K562 (cell line): ENCODE results near the gene ARHGAP15. TPM values are rescaled to one million over a fixed set of nuclear protein-coding genes. Genes with fewer than 3 reads are reported as not detected.

Experiments used
- ATAC-seq: fragments of 200-7000 bp; cut with Tn5 transposase; 3 replicates; pipeline ENCODE4 v1.9.1; 2020; ENCODE audit warnings: moderate library complexity
- BruUV-seq: library from RNA; stranded (reverse); fragments of 400-500 nt; replicated peaks from 2 replicates; lab custom pipeline; 2021; lab: Mats Ljungman, UMichigan
- CTCF ChIA-PET: fragments of 300-600 bp; formaldehyde crosslinking; extraction: SDS; loops from one replicate; lab custom pipeline; 2021; ENCODE audit warnings: low intra/inter-chr PET ratio; lab: Yijun Ruan, JAX
- POLR2A ChIA-PET: fragments of 300-600, 350-650 bp; sonication (Branson Sonifier 250); formaldehyde crosslinking; extraction: SDS; loops from one replicate; lab custom pipeline; 2021; ENCODE audit warnings: antibody characterized with exemption, inconsistent platforms; lab: Yijun Ruan, JAX
- DNase-seq, 4 experiments: peaks; one replicate each; pipeline versions ENCODE4 v3.0.0 to v3.0.0-alpha.2; 2011 to 2018; ENCODE audit warnings: low spot score in 3 of 4, mixed read lengths in 3 of 4; ENCODE audit errors: extremely low read depth in 1 of 4
- FAIRE-seq: peaks from 2 replicates; lab custom pipeline; 2011; peaks lifted over from hg19 to GRCh38; lab: Jason Lieb, UNC
- H2AFZ ChIP-seq: 2 replicates; pipeline ENCODE4 v1.6.0; 2011; ENCODE audit warnings: low read depth, low read length, control low read depth, inconsistent platforms
- H3K27ac ChIP-seq: fragments of 200-600 bp; 3 replicates; pipeline ENCODE4 v1.8.0; 2011; ENCODE audit warnings: low read depth, mild to moderate bottlenecking, control low read depth, inconsistent platforms, low read length, moderate library complexity, mixed read lengths; ENCODE audit errors: extremely low read depth
- H3K27me3 ChIP-seq, 2 experiments: fragments of 300-600 bp in 1 of 2; 2 replicates in 1 of 2; 3 replicates in 1 of 2; pipeline versions ENCODE4 v1.6.0 to v1.8.0; 2011; ENCODE audit warnings: inconsistent platforms in 2 of 2, low read length in 2 of 2, mild to moderate bottlenecking in 1 of 2, mixed read lengths in 1 of 2, moderate library complexity in 1 of 2; ENCODE audit not compliant: control insufficient read depth in 2 of 2, insufficient read depth in 2 of 2
- H3K36me3 ChIP-seq: fragments of 300-600 bp; 3 replicates; pipeline ENCODE4 v1.8.0; 2011; ENCODE audit warnings: mild to moderate bottlenecking, low read length, inconsistent platforms; ENCODE audit not compliant: control insufficient read depth, insufficient read depth
- H3K4me1 ChIP-seq, 2 experiments: fragments of 200-600 bp in 1 of 2; replicated peaks in 1 of 2; 2 replicates in 1 of 2; 3 replicates in 1 of 2; pipeline versions ENCODE4 v1.5.1 to v1.8.0; 2011; ENCODE audit warnings: inconsistent platforms in 2 of 2, low read length in 2 of 2, mild to moderate bottlenecking in 1 of 2, mixed read lengths in 1 of 2, moderate library complexity in 1 of 2; ENCODE audit not compliant: control insufficient read depth in 2 of 2, insufficient read depth in 2 of 2
- H3K4me2 ChIP-seq: 2 replicates; pipeline ENCODE4 v1.6.1; 2011; ENCODE audit warnings: low read length, control low read depth, inconsistent platforms, mixed read lengths; ENCODE audit not compliant: insufficient read depth
- H3K4me3 ChIP-seq: fragments of 200-600 bp; sonication (generic), shearing (Covaris generic); 2 replicates; pipeline ENCODE4 v1.5.1; 2016; ENCODE audit warnings: control low read depth, inconsistent platforms
- H3K79me2 ChIP-seq: fragments of 200-600 bp; 3 replicates; pipeline ENCODE4 v1.8.0; 2011; ENCODE audit warnings: low read length, inconsistent platforms; ENCODE audit not compliant: control insufficient read depth, insufficient read depth
- H3K9ac ChIP-seq, 2 experiments: 2 replicates each; pipeline versions ENCODE4 v1.6.0 to v1.6.1; 2011; ENCODE audit warnings: low read depth in 2 of 2, low read length in 2 of 2, control low read depth in 1 of 2, inconsistent platforms in 1 of 2, mild to moderate bottlenecking in 1 of 2, mixed read lengths in 1 of 2; ENCODE audit not compliant: insufficient read depth in 1 of 2
- H3K9me1 ChIP-seq: one replicate; pipeline ENCODE4 v1.6.0; 2011; ENCODE audit warnings: inconsistent platforms, mild to moderate bottlenecking, low read length, moderate library complexity; ENCODE audit not compliant: control insufficient read depth, insufficient read depth
- H3K9me3 ChIP-seq: replicated peaks from 2 replicates; pipeline ENCODE4 v1.5.1; 2011; ENCODE audit warnings: low read depth, low read length, inconsistent platforms; ENCODE audit not compliant: control insufficient read depth, insufficient read depth
- H4K20me1 ChIP-seq: replicated peaks from 2 replicates; pipeline ENCODE4 v1.6.1; 2011; ENCODE audit warnings: low read length, inconsistent platforms, mixed read lengths; ENCODE audit not compliant: control insufficient read depth, insufficient read depth
- HDAC6 ChIP-seq: IDR thresholded peaks from 2 replicates; pipeline ENCODE4 v1.6.1; 2012; ENCODE audit warnings: low read depth, mild to moderate bottlenecking, control low read depth, inconsistent platforms, low read length, moderate library complexity
- HNRNPK ChIP-seq: fragments of 200-400 bp; formaldehyde crosslinking; IDR thresholded peaks from one replicate; pipeline ENCODE4 v1.6.1; 2018; ENCODE audit warnings: mild to moderate bottlenecking, low read depth, low read length; ENCODE audit not compliant: poor library complexity, severe bottlenecking
- KDM1A ChIP-seq, 2 experiments: fragments of 450-650 bp; IDR thresholded peaks; 2 replicates each; pipeline ENCODE4 v1.6.1; 2016; ENCODE audit warnings: mild to moderate bottlenecking in 2 of 2
- RCOR1 ChIP-seq, 2 experiments: IDR thresholded peaks; 2 replicates each; pipeline ENCODE4 v1.6.1; 2012; ENCODE audit warnings: low read depth in 2 of 2, low read length in 2 of 2, borderline replicate concordance in 1 of 2, improper control_type of control experiment in 1 of 2
- SMAD4 ChIP-seq: fragments of 250-450 bp; sonication (Bioruptor Pico); conservative IDR thresholded peaks from 2 replicates; pipeline ENCODE4 v1.8.0; 2021; ENCODE audit warnings: inconsistent platforms, mild to moderate bottlenecking, moderate library complexity
- USF1 ChIP-seq: sonication (generic); formaldehyde crosslinking; IDR thresholded peaks from 2 replicates; pipeline ENCODE4 v1.9.0; 2022; ENCODE audit warnings: mild to moderate bottlenecking, missing genetic modification reagents
- ZNF668 ChIP-seq: fragments of 250-450 bp; sonication (Bioruptor Pico); IDR thresholded peaks from 2 replicates; pipeline ENCODE4 v1.8.0; 2022; ENCODE audit warnings: mild to moderate bottlenecking, inconsistent platforms
- WGBS: fragments of 100-300 bp; shearing (Covaris generic); methylation state at CpG from one replicate; pipeline ENCODE4 v1.1.6; 2016; ENCODE audit warnings: low coverage, mixed read lengths; ENCODE audit not compliant: insufficient coverage; ENCODE audit errors: missing lambda C conversion rate; 5-methylcytosine and 5-hydroxymethylcytosine counted together
- in situ Hi-C: fragments of 300-500 bp; cut with MboI; formaldehyde crosslinking; loops from 4 replicates; pipeline ENCODE4 v1.15.0; 2018; ENCODE audit warnings: inconsistent platforms, mixed read lengths
- intact Hi-C: fragments of 100-400 bp; cut with micrococcal nuclease; formaldehyde crosslinking; loops from 2 replicates; pipeline ENCODE4 v1.14.2; 2022
- polyA plus RNA-seq, 8 experiments: library from polyadenylated mRNA; depleted of rRNA in 4 of 8; stranded (reverse) in 5 of 8; unstranded in 3 of 8; fragments of >200 nt; fragmentation: Nextera tagmentation in 2 of 8; fragmentation: Illumina TruSeq in 1 of 8; extraction: Ambion mirVana in 2 of 8; extraction: Trizol in 1 of 8; gene quantifications; 2 replicates each; pipeline versions ENCODE4 v1.2.1 to v1.2.3, GENCODE V29; 2011 to 2014; ENCODE audit warnings: inconsistent platforms in 1 of 8, missing spikeins in 1 of 8
- total RNA-seq, 7 experiments: library from RNA; depleted of rRNA in 6 of 7; stranded (reverse); fragments of >200 nt in 6 of 7; fragmentation: Illumina TruSeq in 2 of 7; extraction: Trizol in 2 of 7; gene quantifications; 2 replicates each; pipeline versions ENCODE4 v1.2.1 to v1.2.3, GENCODE V29; 2011 to 2021; ENCODE audit warnings: low replicate concordance in 1 of 7

ARHGAP15 gene
- total and polyA plus RNA-seq, 9 of the 15 experiments (the other 6 are each of a cell fraction or from before 2014, with no cell fraction given) = 1.5 to 17.9 (median 7.9) TPM

GRCh38 chr2:143229411-143229810, 100.2 kb downstream of the ARHGAP15 start (continued):
- TF ChIP-seq SMAD4 (no peak), RCOR1 (IDR thresholded peaks at IDR 0.05; ENCODE audit: borderline replicate concordance in 1 of 2, low read depth in 2 of 2, low read length in 2 of 2) (no peak), KDM1A (IDR thresholded peaks at IDR 0.05) (no peak)

- ATAC-seq = no peak
- TF ChIP-seq HNRNPK = no peak
- TF ChIP-seq USF1 (CRISPR knock-in tag) = no peak
- no peak for TF ChIP-seq HDAC6
- no peak for TF ChIP-seq ZNF668 (CRISPR knock-in tag)
Measured at GRCh38 chr2:143229952-143230351, 100.7 kb downstream of the ARHGAP15 start.

More at GRCh38 chr2:143229952-143230351, 100.7 kb downstream of the ARHGAP15 start:
- BruUV-seq = no TSS peak
- H3K27me3 ChIP-seq = no peaks in the 10 kb centered on the region
- H3K4me3 ChIP-seq = no peak overlapping the region
- no peaks in the 10 kb centered on the region for H3K36me3 ChIP-seq
- H3K4me2 ChIP-seq = no peak overlapping the region
- no peaks in the 10 kb centered on the region for H4K20me1 ChIP-seq
- H2AFZ ChIP-seq = no peak overlapping the region
- DNase-seq = no peak
- CTCF ChIA-PET = no interaction called here
- 8% methylated on average over 2 of the region's 2 CpGs for WGBS
- no peaks in the 10 kb centered on the region for H3K4me1 ChIP-seq
- FAIRE-seq = no peak
- intact Hi-C loops = no loop called here
- no peak overlapping the region for H3K27ac ChIP-seq
- H3K9ac ChIP-seq = no peak overlapping the region
- H3K9me1 ChIP-seq = no peaks in the 10 kb centered on the region
- no peaks in the 10 kb centered on the region for H3K79me2 ChIP-seq
- POLR2A ChIA-PET = no interaction called here
- in situ Hi-C loops = no loop called here
- no peaks in the 10 kb centered on the region for H3K9me3 ChIP-seq
